ENCODE measurements around the gene MTMR11.

- TF ChIP-seq MAX (IDR thresholded peaks at IDR 0.05) (no peak), EZH2 (IDR thresholded peaks at IDR 0.05; ENCODE audit: low read depth, low read length, severe bottlenecking) (no peak), EP300 (IDR thresholded peaks at IDR 0.05; ENCODE audit: borderline replicate concordance in 1 of 2, low read depth in 2 of 2, low read length in 2 of 2) (no peak), BACH1 (IDR thresholded peaks at IDR 0.05; ENCODE audit: low read length) (no peak), JUND (IDR thresholded peaks at IDR 0.05; ENCODE audit: low read length) (no peak), YY1 (IDR thresholded peaks at IDR 0.05; ENCODE audit: low read depth, low read length) (no peak), SUZ12 (IDR thresholded peaks at IDR 0.05; ENCODE audit: low read length) (no peak)
- TF ChIP-seq, protein P1, sequence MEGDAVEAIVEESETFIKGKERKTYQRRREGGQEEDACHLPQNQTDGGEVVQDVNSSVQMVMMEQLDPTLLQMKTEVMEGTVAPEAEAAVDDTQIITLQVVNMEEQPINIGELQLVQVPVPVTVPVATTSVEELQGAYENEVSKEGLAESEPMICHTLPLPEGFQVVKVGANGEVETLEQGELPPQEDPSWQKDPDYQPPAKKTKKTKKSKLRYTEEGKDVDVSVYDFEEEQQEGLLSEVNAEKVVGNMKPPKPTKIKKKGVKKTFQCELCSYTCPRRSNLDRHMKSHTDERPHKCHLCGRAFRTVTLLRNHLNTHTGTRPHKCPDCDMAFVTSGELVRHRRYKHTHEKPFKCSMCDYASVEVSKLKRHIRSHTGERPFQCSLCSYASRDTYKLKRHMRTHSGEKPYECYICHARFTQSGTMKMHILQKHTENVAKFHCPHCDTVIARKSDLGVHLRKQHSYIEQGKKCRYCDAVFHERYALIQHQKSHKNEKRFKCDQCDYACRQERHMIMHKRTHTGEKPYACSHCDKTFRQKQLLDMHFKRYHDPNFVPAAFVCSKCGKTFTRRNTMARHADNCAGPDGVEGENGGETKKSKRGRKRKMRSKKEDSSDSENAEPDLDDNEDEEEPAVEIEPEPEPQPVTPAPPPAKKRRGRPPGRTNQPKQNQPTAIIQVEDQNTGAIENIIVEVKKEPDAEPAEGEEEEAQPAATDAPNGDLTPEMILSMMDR (IDR thresholded peaks at IDR 0.05; ENCODE audit: control extremely low read depth in 1 of 3, insufficient read depth in 1 of 3, low read depth in 1 of 3, low read length in 3 of 3) = no peak
- TF ChIP-seq, protein P2, sequence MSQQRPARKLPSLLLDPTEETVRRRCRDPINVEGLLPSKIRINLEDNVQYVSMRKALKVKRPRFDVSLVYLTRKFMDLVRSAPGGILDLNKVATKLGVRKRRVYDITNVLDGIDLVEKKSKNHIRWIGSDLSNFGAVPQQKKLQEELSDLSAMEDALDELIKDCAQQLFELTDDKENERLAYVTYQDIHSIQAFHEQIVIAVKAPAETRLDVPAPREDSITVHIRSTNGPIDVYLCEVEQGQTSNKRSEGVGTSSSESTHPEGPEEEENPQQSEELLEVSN (IDR thresholded peaks at IDR 0.05) = no peak
Measured at GRCh38 chr1:149966405-149966804, 29.7 kb upstream of the MTMR11 start.

Measured in H1 (cell line).